GM10266 (cell line): ENCODE data around the gene ACAT1.
"Not testable (repeated sequence)": the region's sequence is repeated elsewhere in the genome, so short reads cannot be mapped to it uniquely, and the experiment has no call there.

Source experiments
- DNase-seq: peaks from one replicate; pipeline ENCODE4 v3.0.0; 2012; ENCODE audit errors: extremely low spot score
- CTCF ChIP-seq: IDR thresholded peaks from 2 replicates; pipeline ENCODE4 v1.5.1; 2012; ENCODE audit warnings: mild to moderate bottlenecking, low read depth; ENCODE audit not compliant: control insufficient read depth, insufficient read depth; ENCODE audit errors: missing control alignments

ACAT1 gene

GRCh38 chr11:108131993-108132392, 10.6 kb downstream of the ACAT1 start:
- no peak for TF ChIP-seq CTCF
- no peak for DNase-seq

- DNase-seq = not testable (repeated sequence)
These were observed 11.7 kb downstream of the ACAT1 start for GRCh38 chr11:108132993-108133538.

- DNase-seq = no peak
- TF ChIP-seq CTCF = peak; percentile 33
These were observed 14.6 kb downstream of the ACAT1 start for GRCh38 chr11:108135845-108136544.

DNA sequence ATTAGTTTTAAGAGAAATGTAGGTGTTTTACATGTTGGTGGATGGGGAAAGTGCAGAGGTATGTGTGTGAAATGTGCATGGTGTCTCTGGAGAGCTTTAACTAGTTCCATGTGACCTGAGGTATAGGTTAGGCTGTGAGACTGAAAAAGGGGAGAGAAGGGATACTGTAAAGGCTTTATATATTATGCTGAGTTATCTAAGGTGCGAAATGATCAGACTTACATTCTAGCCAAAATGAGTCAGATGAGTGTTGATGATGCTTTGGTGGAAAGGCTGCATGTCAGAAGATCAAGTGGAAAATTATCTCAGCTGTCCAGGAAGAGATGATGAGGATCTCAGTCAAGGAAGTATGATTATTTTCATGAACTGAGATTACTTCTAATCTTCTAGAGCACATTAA, 15.8 kb downstream of the ACAT1 start:
- no peak for TF ChIP-seq CTCF
- no peak for DNase-seq

DNA sequence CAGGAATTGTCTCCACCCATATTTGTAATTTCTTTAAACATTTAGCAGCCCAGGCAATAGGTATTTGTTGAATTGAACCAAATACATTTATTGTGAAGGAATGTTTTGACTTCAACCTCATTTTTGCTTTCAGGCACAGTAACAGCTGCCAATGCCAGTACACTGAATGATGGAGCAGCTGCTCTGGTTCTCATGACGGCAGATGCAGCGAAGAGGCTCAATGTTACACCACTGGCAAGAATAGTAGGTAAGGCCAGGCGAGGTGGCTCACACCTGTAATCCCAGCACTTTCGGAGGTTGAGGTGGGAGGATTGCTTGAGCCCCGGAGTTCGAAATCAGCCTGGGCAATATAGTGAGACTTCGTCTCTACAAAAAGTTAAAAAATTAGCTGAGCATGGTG, 20.9 kb downstream of the ACAT1 start:
- no peak for TF ChIP-seq CTCF
- DNase-seq = no peak

GRCh38 chr11:108144615-108145014, 23.2 kb downstream of the ACAT1 start:
- TF ChIP-seq CTCF = no peak
- no peak for DNase-seq

GRCh38 chr11:108147150-108147549, 25.8 kb downstream of the ACAT1 start:
- no peak for DNase-seq
- no peak for TF ChIP-seq CTCF
